Aorta (tissue), 5 donors: ENCODE data around the gene GLRA2. TPM values are rescaled to one million over a fixed set of nuclear protein-coding genes. Genes with fewer than 3 reads are reported as not detected.
"Not testable (repeated sequence)": the region's sequence is repeated elsewhere in the genome, so short reads cannot be mapped to it uniquely, and the experiment has no call there.

Source experiments
- ATAC-seq: fragments of 200-7000 bp; cut with Tn5 transposase; one replicate; pipeline ENCODE4 v1.9.1; 2022; ENCODE audit warnings: moderate library complexity; ENCODE audit not compliant: low FRiP score
- DNase-seq, 2 donors: peaks; one replicate each; pipeline ENCODE4 v3.0.0-alpha.2; 2020
- H3K27ac ChIP-seq, 2 donors: one replicate each; pipeline ENCODE4 v1.5.1; 2013; ENCODE audit warnings: low read length in 2 of 2, mild to moderate bottlenecking in 2 of 2, moderate library complexity in 2 of 2, control low read depth in 1 of 2, inconsistent platforms in 1 of 2, low read depth in 1 of 2
- H3K27me3 ChIP-seq, 2 donors: one replicate each; pipeline ENCODE4 v1.6.1; 2013; ENCODE audit warnings: control low read depth in 1 of 2, low read length in 1 of 2, mild to moderate bottlenecking in 1 of 2, moderate library complexity in 1 of 2; ENCODE audit not compliant: insufficient read depth in 2 of 2, control insufficient read depth in 1 of 2
- H3K36me3 ChIP-seq, 2 donors: one replicate each; pipeline ENCODE4 v1.6.1; 2013; ENCODE audit warnings: control low read depth in 1 of 2, low read length in 1 of 2, mild to moderate bottlenecking in 1 of 2; ENCODE audit not compliant: insufficient read depth in 2 of 2, control insufficient read depth in 1 of 2
- H3K4me1 ChIP-seq, 2 donors: one replicate each; pipeline ENCODE4 v1.6.1; 2013; ENCODE audit warnings: low read length in 2 of 2, control low read depth in 1 of 2, mild to moderate bottlenecking in 1 of 2, moderate library complexity in 1 of 2; ENCODE audit not compliant: insufficient read depth in 2 of 2, control insufficient read depth in 1 of 2
- H3K4me3 ChIP-seq, 2 donors: one replicate each; pipeline ENCODE4 v1.5.1; 2013; ENCODE audit warnings: low read length in 2 of 2, control low read depth in 1 of 2, mild to moderate bottlenecking in 1 of 2
- H3K9me3 ChIP-seq: one replicate; pipeline ENCODE4 v1.6.1; 2013; ENCODE audit warnings: mild to moderate bottlenecking, low read length; ENCODE audit not compliant: control insufficient read depth
- WGBS, 2 donors: extraction: QIAGEN DNeasy Blood & Tissue Kit; methylation state at CpG; one replicate each; pipeline ENCODE4 v1.1.7; 2013; 5-methylcytosine and 5-hydroxymethylcytosine counted together
- intact Hi-C, 2 donors: fragments of 100-400 bp; cut with DNase I; formaldehyde crosslinking; loops; one replicate each; pipeline versions ENCODE4 v1.14.2 to v1.15.0; 2022
- polyA plus RNA-seq, 2 donors: library from polyadenylated mRNA; stranded (reverse); fragments of 200-250 nt; gene quantifications; one replicate each; pipeline ENCODE4 v1.2.3, GENCODE V29; 2013
- total RNA-seq, 2 donors: library from RNA; stranded (reverse); fragmentation: NEBNext Ultra II Directional; extraction: Animal tissue kit (Norgen Biotek cat#: 25700); gene quantifications; one replicate each; pipeline ENCODE4 v1.2.1, GENCODE V29; 2021
- donor health status: healthy with polysubstance abuse.
- donor health status: Bipolar disorder and iron deficiency.
- donor health status: DM: no; HTN: no; CAD: no.
- donor health status: DM: no; HTN: no; CAD: no.
- donor health status: DM: yes; HTN: yes; CAD: no.

GLRA2 gene
- total and polyA plus RNA-seq, 4 donors = not detected

GRCh38 chrX:14673236-14673635 is 143.9 kb downstream of the GLRA2 start:
- Histone ChIP-seq H3K4me1 (no peaks in the 10 kb centered on the region), H3K9me3 (no peaks in the 10 kb centered on the region), H3K27ac (no peak overlapping the region), H3K4me3 (no peak overlapping the region), H3K27me3 (no peaks in the 10 kb centered on the region), H3K36me3 (no peaks in the 10 kb centered on the region)
- intact Hi-C loops = no loop called here
- ATAC-seq (no peak), DNase-seq (no peak)
- WGBS, 2 donors = 83 to 96% methylated on average over 1 of the region's 1 CpG

GRCh38 chrX:14673764-14674163 is 144.4 kb downstream of the GLRA2 start:
- intact Hi-C loops = no loop called here
- Histone ChIP-seq H3K36me3 (no peaks in the 10 kb centered on the region), H3K27me3 (no peaks in the 10 kb centered on the region), H3K4me1 (no peaks in the 10 kb centered on the region), H3K4me3 (no peak overlapping the region), H3K27ac (no peak overlapping the region), H3K9me3 (no peaks in the 10 kb centered on the region)
- 53 to 56% methylated on average over 4 of the region's 4 CpGs for WGBS, 2 donors
- ATAC-seq (no peak), DNase-seq (no peak)

- Histone ChIP-seq H3K9me3 (no peaks in the 10 kb centered on the region), H3K4me3 (no peak overlapping the region), H3K4me1 (no peaks in the 10 kb centered on the region), H3K27ac (no peak overlapping the region), H3K27me3 (no peaks in the 10 kb centered on the region), H3K36me3 (no peaks in the 10 kb centered on the region)
- intact Hi-C loops = no loop called here
- 82 to 92% methylated on average over 1 of the region's 1 CpG for WGBS, 2 donors
- DNase-seq (no peak), ATAC-seq (no peak)
Observed at GRCh38 chrX:14675500-14675899, 146.2 kb downstream of the GLRA2 start.

GRCh38 chrX:14676431-14676830 is 147.1 kb downstream of the GLRA2 start:
- intact Hi-C loops = no loop called here
- H3K9me3 ChIP-seq = no peaks in the 10 kb centered on the region
- H3K36me3 ChIP-seq = no peaks in the 10 kb centered on the region
- H3K4me1 ChIP-seq = no peaks in the 10 kb centered on the region
- DNase-seq = no peak
- 76 to 88% methylated on average over 1 of the region's 1 CpG for WGBS, 2 donors
- no peaks in the 10 kb centered on the region for H3K27me3 ChIP-seq
- no peak for ATAC-seq
- H3K4me3 ChIP-seq = no peak overlapping the region
- H3K27ac ChIP-seq = no peak overlapping the region

- not testable (repeated sequence) for ATAC-seq, H3K4me3 ChIP-seq
- 86 to 96% methylated on average over 10 of the region's 10 CpGs for WGBS, 2 donors
Observed at GRCh38 chrX:14688331-14688730, 159.0 kb downstream of the GLRA2 start.

GRCh38 chrX:14690553-14690952 is 161.2 kb downstream of the GLRA2 start:
- H3K4me3 ChIP-seq = no peak overlapping the region
- no peak overlapping the region for H3K27ac ChIP-seq
- intact Hi-C loops = no loop called here
- ATAC-seq (no peak), DNase-seq (no peak)
- no peaks in the 10 kb centered on the region for H3K27me3 ChIP-seq
- H3K4me1 ChIP-seq = no peaks in the 10 kb centered on the region
- WGBS, 2 donors = 72 to 78% methylated on average over 8 of the region's 8 CpGs
- H3K36me3 ChIP-seq = no peaks in the 10 kb centered on the region
- H3K9me3 ChIP-seq = no peaks in the 10 kb centered on the region

More at GRCh38 chrX:14688331-14688730, 159.0 kb downstream of the GLRA2 start:
- H3K9me3 ChIP-seq, H3K36me3 ChIP-seq, DNase-seq, H3K4me1 ChIP-seq, H3K27ac ChIP-seq, intact Hi-C loops, H3K27me3 ChIP-seq: not testable (repeated sequence)

- H3K36me3 ChIP-seq = no peaks in the 10 kb centered on the region
- no peak for DNase-seq
- H3K9me3 ChIP-seq = no peaks in the 10 kb centered on the region
- no peak overlapping the region for H3K4me3 ChIP-seq
- ATAC-seq = no peak
- no peak overlapping the region for H3K27ac ChIP-seq
- intact Hi-C loops = no loop called here
- H3K27me3 ChIP-seq = no peaks in the 10 kb centered on the region
- 58 to 87% methylated on average over 2 of the region's 2 CpGs for WGBS, 2 donors
- H3K4me1 ChIP-seq = no peaks in the 10 kb centered on the region
Observed at GRCh38 chrX:14694611-14695010, 165.3 kb downstream of the GLRA2 start.

GRCh38 chrX:14697451-14697850 is 168.1 kb downstream of the GLRA2 start:
- WGBS, 2 donors = 61 to 78% methylated on average over 3 of the region's 3 CpGs
- no peaks in the 10 kb centered on the region for H3K27me3 ChIP-seq
- no peaks in the 10 kb centered on the region for H3K36me3 ChIP-seq
- intact Hi-C loops = no loop called here
- H3K27ac ChIP-seq = no peak overlapping the region
- DNase-seq (peak in 1 of 2 donors; percentile 40), ATAC-seq (no peak)
- H3K9me3 ChIP-seq = no peaks in the 10 kb centered on the region
- no peak overlapping the region for H3K4me3 ChIP-seq
- no peaks in the 10 kb centered on the region for H3K4me1 ChIP-seq

- H3K36me3 ChIP-seq = no peaks in the 10 kb centered on the region
- intact Hi-C loops = no loop called here
- no peaks in the 10 kb centered on the region for H3K9me3 ChIP-seq
- H3K27me3 ChIP-seq = no peaks in the 10 kb centered on the region
- DNase-seq (no peak), ATAC-seq (no peak)
- no peak overlapping the region for H3K27ac ChIP-seq
- 82 to 94% methylated on average over 3 of the region's 3 CpGs for WGBS, 2 donors
- H3K4me1 ChIP-seq = no peaks in the 10 kb centered on the region
- H3K4me3 ChIP-seq = no peak overlapping the region
Observed at GRCh38 chrX:14698790-14699189, 169.5 kb downstream of the GLRA2 start.
